GM19372 (cell line): Measurements from ENCODE around the gene ZSWIM6.

Source experiments
- ATAC-seq: cut with Tn5 transposase; IDR thresholded peaks from one replicate; pipeline ENCODE4 v1.9.1; 2021; ENCODE audit warnings: mild to moderate bottlenecking, low read depth, moderate library complexity; ENCODE audit not compliant: unreplicated experiment

ZSWIM6 gene

GRCh38 chr5:61429906-61430305 lies 97.8 kb downstream of the ZSWIM6 start:
- ATAC-seq: no peak

- ATAC-seq: no peak
These were observed 100.0 kb downstream of the ZSWIM6 start for GRCh38 chr5:61431923-61432620.

- no peak for ATAC-seq
These were observed 103.3 kb downstream of the ZSWIM6 start for GRCh38 chr5:61435368-61435767.

- ATAC-seq: no peak
These were observed 106.4 kb downstream of the ZSWIM6 start for GRCh38 chr5:61438298-61438970.

DNA sequence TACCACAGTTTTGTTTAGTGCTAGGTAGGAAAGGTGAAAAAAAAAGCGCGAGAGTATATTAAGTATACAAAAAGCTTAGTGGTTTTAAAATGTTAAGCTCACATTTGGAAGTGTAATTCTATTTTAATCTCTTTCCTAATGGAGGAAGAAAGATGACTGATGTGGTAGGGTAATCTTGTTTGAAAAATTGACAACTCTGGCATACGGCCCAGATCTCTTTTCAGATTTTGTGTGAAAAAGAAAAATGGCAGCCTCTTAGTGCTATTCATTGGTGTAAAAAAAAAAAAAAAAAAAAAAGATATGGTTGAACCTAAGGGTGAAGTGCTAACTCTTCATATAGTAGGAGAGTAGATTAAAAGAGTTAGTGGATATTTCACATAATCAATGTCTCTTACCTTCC lies 108.0 kb downstream of the ZSWIM6 start:
- no peak for ATAC-seq

- ATAC-seq: no peak
These were observed 108.5 kb downstream of the ZSWIM6 start for GRCh38 chr5:61440596-61440995.

DNA sequence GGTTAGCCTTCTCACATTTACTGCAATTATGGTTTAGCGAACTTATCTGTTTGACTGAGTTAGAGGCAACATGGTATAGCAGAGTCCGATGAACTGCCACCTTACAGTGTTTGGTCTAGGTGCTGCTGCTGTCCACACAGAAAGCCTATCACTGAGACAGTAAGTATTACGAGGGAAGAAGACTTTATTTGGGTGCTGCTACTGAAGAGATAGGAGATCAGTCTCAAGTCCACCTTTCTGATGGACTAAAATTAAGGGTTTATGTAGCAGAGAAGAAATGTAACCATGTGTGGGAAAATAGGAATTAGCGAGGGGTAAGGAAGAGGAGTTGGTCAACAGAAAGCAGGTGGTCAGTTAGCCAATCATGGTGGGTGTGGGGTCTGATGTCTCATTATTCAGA lies 109.7 kb downstream of the ZSWIM6 start:
- ATAC-seq: no peak

DNA sequence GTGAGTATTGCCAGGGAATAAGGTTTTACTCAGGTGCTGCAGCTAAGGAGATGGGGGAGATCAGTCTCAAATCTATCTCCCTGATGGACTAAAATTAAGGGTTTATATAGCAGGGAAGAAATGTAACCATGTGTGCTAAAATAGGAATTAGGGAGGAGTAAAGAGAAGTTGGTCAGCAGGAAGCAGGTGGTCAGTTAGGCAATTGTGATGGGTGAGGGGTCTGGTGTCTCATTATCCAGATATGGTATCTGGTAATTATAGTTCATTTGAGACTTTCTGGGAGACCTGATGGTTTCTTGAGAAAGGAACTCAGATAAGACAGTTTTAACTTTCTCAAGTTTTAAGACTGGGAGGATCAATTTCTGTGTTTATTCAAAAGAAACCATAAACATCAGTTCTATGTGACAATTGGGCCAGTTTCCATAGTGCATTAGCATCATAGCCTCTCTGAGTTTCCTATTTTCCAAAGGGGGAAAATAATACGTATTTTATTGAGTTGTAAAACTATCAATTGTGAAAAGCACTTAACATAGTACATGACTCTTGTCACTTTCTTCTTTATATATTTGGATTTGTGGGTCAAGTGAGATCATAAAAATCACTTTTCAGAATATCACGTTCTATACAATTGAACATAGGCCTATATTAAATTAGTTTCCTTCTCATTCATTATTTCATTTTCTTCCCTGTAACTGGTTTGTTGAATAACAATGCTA lies 115.9 kb downstream of the ZSWIM6 start:
- no peak for ATAC-seq

DNA sequence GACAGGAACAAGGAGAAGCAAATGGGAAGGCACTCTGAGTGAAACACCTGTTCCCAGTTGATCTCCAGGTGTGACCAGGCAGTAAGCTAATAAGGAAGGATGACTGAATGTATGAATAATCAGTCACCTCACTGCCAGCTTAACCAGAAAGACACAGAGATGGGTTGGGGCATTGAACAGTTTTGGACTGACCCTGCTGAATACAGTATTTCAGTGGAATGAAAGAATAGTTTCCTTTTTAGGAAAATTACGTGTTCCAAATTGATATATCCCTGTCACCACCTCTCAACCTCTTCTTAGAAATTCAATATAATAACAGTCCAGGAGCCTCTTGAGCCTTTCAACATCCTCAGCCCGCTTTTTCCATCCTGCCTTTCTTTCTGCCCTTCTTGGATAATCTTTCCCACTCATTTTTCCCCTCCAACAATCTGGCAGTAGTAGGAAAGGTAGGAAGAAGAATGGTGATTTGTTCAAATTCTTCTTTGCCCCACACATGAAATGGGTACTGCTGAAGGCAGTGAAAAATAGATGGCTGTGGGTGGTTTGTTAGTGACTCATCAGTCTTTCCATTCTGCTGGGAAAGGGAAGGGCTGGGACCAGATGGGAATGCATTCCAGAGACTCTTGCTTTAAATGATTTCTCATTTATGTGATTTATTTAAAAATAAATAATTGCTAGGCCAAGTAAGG lies 117.9 kb downstream of the ZSWIM6 start:
- ATAC-seq: no peak

- ATAC-seq: no peak
These were observed 118.6 kb downstream of the ZSWIM6 start for GRCh38 chr5:61450493-61451279.

GRCh38 chr5:61455179-61456006 lies 123.3 kb downstream of the ZSWIM6 start:
- no peak for ATAC-seq

GRCh38 chr5:61460471-61460870 lies 128.4 kb downstream of the ZSWIM6 start:
- no peak for ATAC-seq

GRCh38 chr5:61461417-61461816 lies 129.4 kb downstream of the ZSWIM6 start:
- no peak for ATAC-seq

- no peak for ATAC-seq
These were observed 129.9 kb downstream of the ZSWIM6 start for GRCh38 chr5:61461926-61462325.

- no peak for ATAC-seq
These were observed 131.5 kb downstream of the ZSWIM6 start for GRCh38 chr5:61463596-61463995.

DNA sequence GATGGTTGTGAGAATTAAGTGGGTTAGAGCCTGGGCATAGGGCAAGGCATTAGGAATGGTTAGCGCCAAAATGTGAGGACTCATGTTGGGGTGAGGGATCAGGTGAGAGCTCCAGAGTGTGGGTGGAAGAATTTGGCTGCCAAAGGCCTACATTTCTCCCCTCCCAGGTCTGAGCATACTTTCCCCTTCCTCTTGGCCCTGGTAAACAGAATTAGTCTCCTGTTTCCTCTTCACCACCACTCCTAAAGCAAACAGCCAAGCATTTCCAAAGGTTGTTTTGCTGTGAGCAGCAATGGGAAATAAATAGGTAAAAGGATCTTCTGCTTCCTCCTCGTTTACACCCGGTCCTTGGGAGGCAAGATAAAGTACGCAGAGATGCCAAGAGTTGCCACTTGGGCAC lies 132.5 kb downstream of the ZSWIM6 start:
- ATAC-seq: no peak

DNA sequence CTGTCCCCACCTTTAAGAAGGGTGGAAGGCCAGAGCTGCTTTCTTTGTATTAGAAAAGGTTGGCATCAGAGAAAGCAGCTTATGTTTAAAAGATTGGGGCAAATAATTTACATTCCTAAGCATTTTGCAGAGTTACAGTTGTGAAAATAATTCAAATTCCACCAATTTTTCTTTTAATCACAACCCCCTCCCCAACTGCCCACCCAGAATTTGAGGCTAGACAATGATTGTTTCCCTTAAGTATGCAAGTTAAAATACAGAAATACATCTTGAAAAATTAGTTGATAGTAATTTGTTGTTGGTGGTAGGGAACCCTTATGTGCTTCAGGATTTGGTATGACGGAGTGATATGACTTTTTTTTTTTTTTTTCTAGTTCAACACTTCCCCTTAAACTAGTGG lies 133.0 kb downstream of the ZSWIM6 start:
- ATAC-seq: no peak

- no peak for ATAC-seq
These were observed 133.4 kb downstream of the ZSWIM6 start for GRCh38 chr5:61465496-61465895.

DNA sequence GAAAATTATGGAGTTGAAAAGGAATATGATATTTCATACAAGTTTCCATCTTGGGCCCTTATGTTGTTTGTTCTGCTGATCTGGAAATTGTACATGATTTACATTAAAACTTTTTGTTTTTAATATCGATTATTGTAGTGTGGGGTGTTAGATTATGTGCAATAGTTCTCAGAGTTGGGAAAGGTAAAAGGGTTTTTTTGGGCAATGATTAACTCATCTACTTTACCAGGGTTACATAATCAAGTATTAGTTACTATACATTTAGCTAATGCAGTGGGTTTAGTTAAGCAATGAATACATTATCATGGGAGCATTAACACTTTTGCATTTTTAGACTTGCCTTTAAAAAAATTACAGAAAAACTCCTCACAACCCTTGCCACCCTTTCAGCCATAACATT lies 134.0 kb downstream of the ZSWIM6 start:
- no peak for ATAC-seq
